Activated T-cell treated with anti-CD3 and anti-CD28 coated beads, Interleukin-2, amount 50 U/mL, for 4 hours (primary cell): Measurements from ENCODE around the gene AASDHPPT. TPM values are rescaled to one million over a fixed set of nuclear protein-coding genes. Genes with fewer than 3 reads are reported as not detected.
"Not testable (repeated sequence)": the region's sequence is repeated elsewhere in the genome, so short reads cannot be mapped to it uniquely, and the experiment has no call there.

Experiments
- ATAC-seq, 2 donors: fragments of 200-7000 bp; cut with Tn5 transposase; one replicate each; pipeline ENCODE4 v1.10.0; 2021
- DNase-seq: peaks from one replicate; pipeline ENCODE4 v3.0.0-alpha.2; 2020
- H3K27me3 Mint-ChIP-seq: one replicate; pipeline ENCODE4 v1.8.0; 2021; ENCODE audit warnings: low read depth, mixed read lengths
- H3K36me3 Mint-ChIP-seq: one replicate; pipeline ENCODE4 v1.8.0; 2022; ENCODE audit warnings: mixed read lengths; ENCODE audit not compliant: insufficient read depth
- H3K4me1 Mint-ChIP-seq: one replicate; pipeline ENCODE4 v1.8.0; 2021; ENCODE audit warnings: low read depth, mixed read lengths
- H3K4me3 Mint-ChIP-seq: one replicate; pipeline ENCODE4 v1.8.0; 2021; ENCODE audit warnings: mild to moderate bottlenecking, moderate library complexity, mixed read lengths
- H3K9me3 Mint-ChIP-seq: one replicate; pipeline ENCODE4 v1.8.0; 2021; ENCODE audit warnings: mixed read lengths
- total RNA-seq, 3 donors: library from RNA; stranded (reverse); gene quantifications; one replicate each; pipeline ENCODE4 v1.2.1, GENCODE V29; 2021

Gene AASDHPPT
- 10 to 100 TPM; 49.4 to 55.9 (median 50.2) TPM for total RNA-seq

GRCh38 chr11:106077609-106078455 is at the start of gene AASDHPPT:
TSS of gene AASDHPPT (plus strand) at chr11:106077662. CDS start at chr11:106077711, 49 bp downstream.
- H3K36me3 Mint-ChIP-seq, result peaks cover 18% of the 10 kb centered on the region
- ATAC-seq (peak; percentile 17 to 22), DNase-seq (no peak)
- H3K9me3 Mint-ChIP-seq, result no peaks in the 10 kb centered on the region
- peaks cover 55% of the 10 kb centered on the region for H3K4me1 Mint-ChIP-seq
- H3K27me3 Mint-ChIP-seq, result no peaks in the 10 kb centered on the region
- peak within 1 kb of the TSS; percentile 97 for H3K4me3 Mint-ChIP-seq

- H3K4me1 Mint-ChIP-seq, result no peaks in the 10 kb centered on the region
- H3K27me3 Mint-ChIP-seq, result peaks cover 31% of the 10 kb centered on the region
- no peak for DNase-seq
- ATAC-seq, result no peak
- no peaks in the 10 kb centered on the region for H3K36me3 Mint-ChIP-seq
- peaks cover 8% of the 10 kb centered on the region for H3K9me3 Mint-ChIP-seq
- H3K4me3 Mint-ChIP-seq, result no peak overlapping the region
Measured at GRCh38 chr11:106030609-106031008, 46.9 kb upstream of the AASDHPPT start.

- Mint-ChIP-seq H3K27me3 (peaks cover 33% of the 10 kb centered on the region), H3K9me3 (peaks cover 8% of the 10 kb centered on the region), H3K4me1 (no peaks in the 10 kb centered on the region), H3K4me3 (no peak overlapping the region), H3K36me3 (no peaks in the 10 kb centered on the region)
- peak in 1 of 2 donors; percentile 56 for ATAC-seq
- no peak for DNase-seq
Measured at GRCh38 chr11:106031202-106031810, 46.2 kb upstream of the AASDHPPT start.

GRCh38 chr11:106031936-106032335 is 45.5 kb upstream of the AASDHPPT start:
- Mint-ChIP-seq H3K9me3 (peaks cover 7% of the 10 kb centered on the region), H3K27me3 (peaks cover 33% of the 10 kb centered on the region)

GRCh38 chr11:106032861-106033260 is 44.6 kb upstream of the AASDHPPT start:
- Mint-ChIP-seq H3K4me3 (no peak overlapping the region), H3K9me3 (no peaks in the 10 kb centered on the region), H3K27me3 (peaks cover 37% of the 10 kb centered on the region), H3K4me1 (no peaks in the 10 kb centered on the region), H3K36me3 (no peaks in the 10 kb centered on the region)
- ATAC-seq, result no peak
- DNase-seq, result no peak

More at GRCh38 chr11:106031936-106032335, 45.5 kb upstream of the AASDHPPT start:
- no peak for DNase-seq
- Mint-ChIP-seq H3K36me3 (no peaks in the 10 kb centered on the region), H3K4me3 (no peak overlapping the region), H3K4me1 (no peaks in the 10 kb centered on the region)
- no peak for ATAC-seq

- H3K36me3 Mint-ChIP-seq, result no peaks in the 10 kb centered on the region
- no peaks in the 10 kb centered on the region for H3K4me1 Mint-ChIP-seq
- ATAC-seq, result no peak
- DNase-seq, result no peak
- no peak overlapping the region for H3K4me3 Mint-ChIP-seq
- H3K9me3 Mint-ChIP-seq, result no peaks in the 10 kb centered on the region
- peaks cover 27% of the 10 kb centered on the region for H3K27me3 Mint-ChIP-seq
Measured at GRCh38 chr11:106043540-106043939, 33.9 kb upstream of the AASDHPPT start.

- Mint-ChIP-seq H3K27me3 (peaks cover 13% of the 10 kb centered on the region), H3K9me3 (no peaks in the 10 kb centered on the region), H3K36me3 (no peaks in the 10 kb centered on the region), H3K4me1 (no peaks in the 10 kb centered on the region), H3K4me3 (no peak overlapping the region)
- DNase-seq (no peak), ATAC-seq (no peak)
Measured at GRCh38 chr11:106047631-106048030, 29.8 kb upstream of the AASDHPPT start.

GRCh38 chr11:106049727-106050476 is 27.6 kb upstream of the AASDHPPT start:
- no peak for ATAC-seq
- DNase-seq, result no peak
- no peaks in the 10 kb centered on the region for H3K9me3 Mint-ChIP-seq
- no peaks in the 10 kb centered on the region for H3K4me1 Mint-ChIP-seq
- H3K4me3 Mint-ChIP-seq, result no peak overlapping the region
- peaks cover 4% of the 10 kb centered on the region for H3K36me3 Mint-ChIP-seq
- peaks cover 7% of the 10 kb centered on the region for H3K27me3 Mint-ChIP-seq

GRCh38 chr11:106051103-106051502 is 26.4 kb upstream of the AASDHPPT start:
- DNase-seq (no peak), ATAC-seq (no peak)
- no peaks in the 10 kb centered on the region for H3K9me3 Mint-ChIP-seq
- H3K36me3 Mint-ChIP-seq, result peaks cover 4% of the 10 kb centered on the region
- H3K27me3 Mint-ChIP-seq, result peaks cover 2% of the 10 kb centered on the region
- no peaks in the 10 kb centered on the region for H3K4me1 Mint-ChIP-seq
- H3K4me3 Mint-ChIP-seq, result no peak overlapping the region

- not testable (repeated sequence) for H3K27me3 Mint-ChIP-seq, H3K4me1 Mint-ChIP-seq, DNase-seq, H3K9me3 Mint-ChIP-seq, ATAC-seq, H3K4me3 Mint-ChIP-seq
- H3K36me3 Mint-ChIP-seq, result peaks cover 17% of the 10 kb centered on the region
Measured at GRCh38 chr11:106058377-106058776, 19.1 kb upstream of the AASDHPPT start.

GRCh38 chr11:106059617-106060016 is 17.8 kb upstream of the AASDHPPT start:
- no peak for DNase-seq
- no peak for ATAC-seq
- peaks cover 14% of the 10 kb centered on the region for H3K36me3 Mint-ChIP-seq
- no peaks in the 10 kb centered on the region for H3K27me3 Mint-ChIP-seq
- no peak overlapping the region for H3K4me3 Mint-ChIP-seq
- H3K4me1 Mint-ChIP-seq, result peaks cover 10% of the 10 kb centered on the region
- H3K9me3 Mint-ChIP-seq, result no peaks in the 10 kb centered on the region

GRCh38 chr11:106061249-106061784 is 16.1 kb upstream of the AASDHPPT start:
- ATAC-seq, result no peak
- Mint-ChIP-seq H3K9me3 (no peaks in the 10 kb centered on the region), H3K27me3 (no peaks in the 10 kb centered on the region), H3K4me3 (no peak overlapping the region), H3K36me3 (peaks cover 19% of the 10 kb centered on the region), H3K4me1 (peaks cover 11% of the 10 kb centered on the region)
- DNase-seq, result no peak

GRCh38 chr11:106061954-106062949 is 15.2 kb upstream of the AASDHPPT start:
- H3K4me3 Mint-ChIP-seq, result no peak overlapping the region
- H3K9me3 Mint-ChIP-seq, result no peaks in the 10 kb centered on the region
- peaks cover 11% of the 10 kb centered on the region for H3K4me1 Mint-ChIP-seq
- H3K27me3 Mint-ChIP-seq, result no peaks in the 10 kb centered on the region
- peaks cover 14% of the 10 kb centered on the region for H3K36me3 Mint-ChIP-seq
- no peak for DNase-seq
- no peak for ATAC-seq
